ENCODE data around the gene LVRN.

DNA sequence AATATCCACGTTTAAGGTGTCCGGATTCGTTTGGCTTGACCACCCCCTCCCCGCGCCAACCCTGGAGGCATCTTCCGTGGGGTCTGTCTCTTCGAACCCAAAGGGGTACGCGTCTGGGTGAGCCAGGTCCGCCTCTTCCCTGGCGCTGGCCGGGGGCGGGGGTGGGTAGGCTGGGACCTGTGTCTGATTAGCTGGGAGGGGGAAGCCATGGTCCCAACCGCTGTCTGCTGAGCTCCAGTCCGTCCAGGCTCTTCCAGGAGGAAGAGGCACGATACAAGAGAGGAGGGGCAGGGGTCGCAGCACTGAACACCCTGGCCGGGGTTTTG, at the start of gene LVRN:
- TF ChIP-seq, protein P1, sequence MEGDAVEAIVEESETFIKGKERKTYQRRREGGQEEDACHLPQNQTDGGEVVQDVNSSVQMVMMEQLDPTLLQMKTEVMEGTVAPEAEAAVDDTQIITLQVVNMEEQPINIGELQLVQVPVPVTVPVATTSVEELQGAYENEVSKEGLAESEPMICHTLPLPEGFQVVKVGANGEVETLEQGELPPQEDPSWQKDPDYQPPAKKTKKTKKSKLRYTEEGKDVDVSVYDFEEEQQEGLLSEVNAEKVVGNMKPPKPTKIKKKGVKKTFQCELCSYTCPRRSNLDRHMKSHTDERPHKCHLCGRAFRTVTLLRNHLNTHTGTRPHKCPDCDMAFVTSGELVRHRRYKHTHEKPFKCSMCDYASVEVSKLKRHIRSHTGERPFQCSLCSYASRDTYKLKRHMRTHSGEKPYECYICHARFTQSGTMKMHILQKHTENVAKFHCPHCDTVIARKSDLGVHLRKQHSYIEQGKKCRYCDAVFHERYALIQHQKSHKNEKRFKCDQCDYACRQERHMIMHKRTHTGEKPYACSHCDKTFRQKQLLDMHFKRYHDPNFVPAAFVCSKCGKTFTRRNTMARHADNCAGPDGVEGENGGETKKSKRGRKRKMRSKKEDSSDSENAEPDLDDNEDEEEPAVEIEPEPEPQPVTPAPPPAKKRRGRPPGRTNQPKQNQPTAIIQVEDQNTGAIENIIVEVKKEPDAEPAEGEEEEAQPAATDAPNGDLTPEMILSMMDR (IDR thresholded peaks at IDR 0.05), result no peak
- TF ChIP-seq POLR2A (IDR thresholded peaks at IDR 0.05) (no peak), EP300 (IDR thresholded peaks at IDR 0.05) (no peak), POLR2AphosphoS5 (IDR thresholded peaks at IDR 0.05) (no peak)

Measured in gastroesophageal sphincter (tissue), 3 donors.